ENCODE measurements around the gene ORM2. TPM values are rescaled to one million over a fixed set of nuclear protein-coding genes. Genes with fewer than 3 reads are reported as not detected.

Gene ORM2
- total and polyA plus RNA-seq, 2 of the 4 experiments (the other 2 are of a cell fraction): not detected

GRCh38 chr9:114371343-114371944 is 41.8 kb downstream of the ORM2 start:
- Histone ChIP-seq H3K27ac (ENCODE audit: insufficient read depth, low read length) (no peak overlapping the region), H3K79me1 (ENCODE audit: low read depth in 1 of 2, low read length in 2 of 2) (peaks cover 3 to 16% of the 10 kb centered on the region in 2 experiments; a peak in 3 of 4 replicates), H2BK120ac (ENCODE audit: low read depth, low read length) (no peak overlapping the region), H4K5ac (ENCODE audit: low read depth, low read length) (no peak overlapping the region), H3K9me1 (ENCODE audit: insufficient read depth, low read length) (peaks cover 8% of the 10 kb centered on the region), H2AK9ac (replicated peaks; ENCODE audit: low read depth, low read length, poor library complexity) (no peak overlapping the region), H3K4me2 (ENCODE audit: low read depth, low read length) (no peak overlapping the region), H2BK20ac (ENCODE audit: low read depth, low read length) (no peak overlapping the region), H3K4me1 (ENCODE audit: control insufficient read depth, insufficient read depth, low read length) (0 out of 2 replicates have a peak, but pooled peaks cover 1% of the 10 kb centered on the region), H3K4ac (ENCODE audit: low read depth, low read length) (no peak overlapping the region), H2AFZ (replicated peaks; ENCODE audit: low read length, poor library complexity) (no peak overlapping the region), H2BK15ac (ENCODE audit: low read depth, low read length) (no peak overlapping the region), H3K18ac (ENCODE audit: low read depth, low read length) (no peak overlapping the region), H3K14ac (replicated peaks; ENCODE audit: low read depth, low read length) (no peak overlapping the region), H3K23ac (ENCODE audit: low read depth, low read length) (no peak overlapping the region), H3K56ac (ENCODE audit: extremely low read depth, insufficient read depth, low read length) (no peak overlapping the region), H3K4me3 (ENCODE audit: insufficient read depth, low read depth, low read length) (no peak overlapping the region), H2BK5ac (ENCODE audit: low read depth, low read length, poor library complexity, severe bottlenecking) (no peak overlapping the region), H4K91ac (ENCODE audit: insufficient read depth, low read depth, low read length) (no peak overlapping the region), H4K20me1 (ENCODE audit: insufficient read depth, low read length) (no peaks in the 10 kb centered on the region; the same call in 1 of the 2 replicates), H3K36me3 (ENCODE audit: control insufficient read depth, insufficient read depth, low read length) (peaks cover 40% of the 10 kb centered on the region), H3K27me3 (ENCODE audit: control insufficient read depth, insufficient read depth, low read length) (no peaks in the 10 kb centered on the region), H2AK5ac (ENCODE audit: low read depth, low read length) (no peak overlapping the region), H4K8ac (ENCODE audit: low read depth in 2 of 2, low read length in 2 of 2) (no peak overlapping the region), H3K9ac (ENCODE audit: low read depth, low read length) (no peak overlapping the region), H3K9me3 (ENCODE audit: control insufficient read depth, insufficient read depth, low read length) (no peaks in the 10 kb centered on the region)
- no peak for DNase-seq
- POLR2A ChIA-PET (ENCODE audit: unreplicated experiment): no interaction called here
- in situ Hi-C loops (cut with MboI; ENCODE audit: low sequenced_read_pairs) (no loop called here), dilution Hi-C loops (cut with HindIII; ENCODE audit: low sequenced_read_pairs, unreplicated experiment) (no loop called here), intact Hi-C loops (cut with micrococcal nuclease) (no loop called here)
- 93% methylated on average over 5 of the region's 7 CpGs; no CpG with 5 or more reads in 1 of the 2 experiments for WGBS, 2 experiments (ENCODE audit: extremely low coverage in 2 of 2, insufficient read length in 1 of 2)
- no peak for TF ChIP-seq RCOR1 (IDR thresholded peaks at IDR 0.05; ENCODE audit: insufficient replicate concordance, low read length)
- BruUV-seq (replicated peaks): no TSS peak
- CTCF ChIA-PET: no interaction called here
- ATAC-seq (ENCODE audit: low read depth): no peak

Data from IMR-90 (cell line).